Rectal smooth muscle tissue (tissue), 1 donor: ENCODE results near the gene SCN2B.
"Not testable (repeated sequence)": the region's sequence is repeated elsewhere in the genome, so short reads cannot be mapped to it uniquely, and the experiment has no call there.

Experiments used
- H3K27ac ChIP-seq: one replicate; pipeline ENCODE4 v1.7.0; 2013; ENCODE audit warnings: low read depth, low read length, inconsistent platforms
- H3K27me3 ChIP-seq: one replicate; pipeline ENCODE4 v1.7.0; 2013; ENCODE audit warnings: low read length; ENCODE audit not compliant: control insufficient read depth, insufficient read depth
- H3K36me3 ChIP-seq: one replicate; pipeline ENCODE4 v1.7.0; 2013; ENCODE audit warnings: low read length; ENCODE audit not compliant: control insufficient read depth, insufficient read depth
- H3K4me1 ChIP-seq: one replicate; pipeline ENCODE4 v1.7.0; 2013; ENCODE audit warnings: low read length; ENCODE audit not compliant: control insufficient read depth, insufficient read depth
- H3K4me3 ChIP-seq: one replicate; pipeline ENCODE4 v1.7.0; 2013; ENCODE audit warnings: low read length
- H3K9ac ChIP-seq: one replicate; pipeline ENCODE4 v1.7.0; 2013; ENCODE audit warnings: low read length

SCN2B gene

GRCh38 chr11:118183691-118184090 is 7.3 kb upstream of the SCN2B start:
- not testable (repeated sequence) for H3K4me1 ChIP-seq, H3K9ac ChIP-seq, H3K36me3 ChIP-seq, H3K27ac ChIP-seq, H3K4me3 ChIP-seq, H3K27me3 ChIP-seq

GRCh38 chr11:118180300-118180703 is 3.9 kb upstream of the SCN2B start:
- peaks cover 13% of the 10 kb centered on the region for H3K4me1 ChIP-seq
- H3K36me3 ChIP-seq = no peaks in the 10 kb centered on the region
- H3K27ac ChIP-seq = peak overlapping the region; percentile 24
- H3K27me3 ChIP-seq = peaks cover 1% of the 10 kb centered on the region
- H3K9ac ChIP-seq = no peak overlapping the region
- H3K4me3 ChIP-seq = peak overlapping the region; percentile 55

- Histone ChIP-seq H3K9ac (no peak overlapping the region), H3K4me3 (no peak overlapping the region)
These were observed 317 bp upstream of the SCN2B start for GRCh38 chr11:118176778-118177134.

GRCh38 chr11:118175031-118175992 is 1.1 kb downstream of the SCN2B start:
- Histone ChIP-seq H3K27me3 (peaks cover 1% of the 10 kb centered on the region), H3K4me3 (peak overlapping the region; percentile 65), H3K4me1 (peaks cover 6% of the 10 kb centered on the region), H3K9ac (no peak overlapping the region), H3K27ac (peak overlapping the region; percentile 43), H3K36me3 (no peaks in the 10 kb centered on the region)

More at GRCh38 chr11:118176778-118177134, 317 bp upstream of the SCN2B start:
- H3K27me3 ChIP-seq = peaks cover 1% of the 10 kb centered on the region
- H3K36me3 ChIP-seq = no peaks in the 10 kb centered on the region
- no peak overlapping the region for H3K27ac ChIP-seq
- H3K4me1 ChIP-seq = peaks cover 13% of the 10 kb centered on the region

GRCh38 chr11:118174006-118174567 is 2.4 kb downstream of the SCN2B start:
- H3K4me3 ChIP-seq = no peak overlapping the region
- no peak overlapping the region for H3K9ac ChIP-seq
- H3K4me1 ChIP-seq = peaks cover 3% of the 10 kb centered on the region
- no peak overlapping the region for H3K27ac ChIP-seq
- H3K27me3 ChIP-seq = peaks cover 1% of the 10 kb centered on the region
- H3K36me3 ChIP-seq = no peaks in the 10 kb centered on the region

- Histone ChIP-seq H3K27ac (no peak overlapping the region), H3K4me3 (no peak overlapping the region), H3K4me1 (peaks cover 3% of the 10 kb centered on the region), H3K9ac (no peak overlapping the region), H3K27me3 (peaks cover 1% of the 10 kb centered on the region), H3K36me3 (no peaks in the 10 kb centered on the region)
These were observed 4.1 kb downstream of the SCN2B start for GRCh38 chr11:118172356-118172755.

GRCh38 chr11:118171269-118172062 is 5.0 kb downstream of the SCN2B start:
- no peaks in the 10 kb centered on the region for H3K36me3 ChIP-seq
- no peaks in the 10 kb centered on the region for H3K27me3 ChIP-seq
- no peak overlapping the region for H3K27ac ChIP-seq
- H3K4me3 ChIP-seq = no peak overlapping the region
- peaks cover 3% of the 10 kb centered on the region for H3K4me1 ChIP-seq
- H3K9ac ChIP-seq = no peak overlapping the region

- no peak overlapping the region for H3K9ac ChIP-seq
- H3K27me3 ChIP-seq = no peaks in the 10 kb centered on the region
- H3K4me1 ChIP-seq = peaks cover 3% of the 10 kb centered on the region
- no peak overlapping the region for H3K27ac ChIP-seq
- no peak overlapping the region for H3K4me3 ChIP-seq
- no peaks in the 10 kb centered on the region for H3K36me3 ChIP-seq
These were observed 5.6 kb downstream of the SCN2B start for GRCh38 chr11:118170882-118171268.

GRCh38 chr11:118170231-118170630 is 6.2 kb downstream of the SCN2B start:
- Histone ChIP-seq H3K4me3 (no peak overlapping the region), H3K4me1 (no peaks in the 10 kb centered on the region), H3K9ac (no peak overlapping the region), H3K36me3 (no peaks in the 10 kb centered on the region), H3K27ac (no peak overlapping the region), H3K27me3 (no peaks in the 10 kb centered on the region)

- H3K9ac ChIP-seq = no peak overlapping the region
- no peaks in the 10 kb centered on the region for H3K4me1 ChIP-seq
- no peak overlapping the region for H3K27ac ChIP-seq
- H3K36me3 ChIP-seq = no peaks in the 10 kb centered on the region
- H3K4me3 ChIP-seq = no peak overlapping the region
- no peaks in the 10 kb centered on the region for H3K27me3 ChIP-seq
These were observed 6.9 kb downstream of the SCN2B start for GRCh38 chr11:118169300-118170140.

- H3K36me3 ChIP-seq = no peaks in the 10 kb centered on the region
- H3K4me1 ChIP-seq = no peaks in the 10 kb centered on the region
- no peaks in the 10 kb centered on the region for H3K27me3 ChIP-seq
- no peak overlapping the region for H3K27ac ChIP-seq
- no peak overlapping the region for H3K9ac ChIP-seq
- H3K4me3 ChIP-seq = no peak overlapping the region
These were observed 7.7 kb downstream of the SCN2B start for GRCh38 chr11:118168751-118169150.

GRCh38 chr11:118168316-118168715 is 8.1 kb downstream of the SCN2B start:
- Histone ChIP-seq H3K9ac (no peak overlapping the region), H3K36me3 (no peaks in the 10 kb centered on the region), H3K27me3 (no peaks in the 10 kb centered on the region), H3K4me3 (no peak overlapping the region), H3K4me1 (no peaks in the 10 kb centered on the region), H3K27ac (no peak overlapping the region)
